RWPE2 (cell line): Measurements from ENCODE around the gene TRABD2A.

Experiments used
- ATAC-seq: fragments of 200-7000 bp; cut with Tn5 transposase; 3 replicates; pipeline ENCODE4 v1.9.1; 2021; ENCODE audit warnings: low read depth
- DNase-seq: peaks from one replicate; pipeline ENCODE4 v3.0.0-alpha.2; 2020; ENCODE audit warnings: low spot score
- H3K27ac ChIP-seq: fragments of 450-650 bp; 2 replicates; pipeline ENCODE4 v1.5.1; 2017; ENCODE audit warnings: mild to moderate bottlenecking; ENCODE audit not compliant: poor library complexity, severe bottlenecking
- H3K27me3 ChIP-seq: fragments of 250-450 bp; sonication (Bioruptor Pico); 2 replicates; pipeline ENCODE4 v1.5.1; 2021; ENCODE audit warnings: mild to moderate bottlenecking, moderate library complexity; ENCODE audit not compliant: insufficient read depth, poor library complexity, severe bottlenecking
- H3K36me3 ChIP-seq: fragments of 250-450 bp; sonication (Bioruptor Pico); 2 replicates; pipeline ENCODE4 v1.5.1; 2020; ENCODE audit warnings: low read depth, mild to moderate bottlenecking, moderate library complexity
- H3K4me1 ChIP-seq: fragments of 250-450 bp; sonication (Bioruptor Pico); 2 replicates; pipeline ENCODE4 v1.5.1; 2021; ENCODE audit warnings: mild to moderate bottlenecking, moderate library complexity; ENCODE audit not compliant: insufficient read depth, poor library complexity, severe bottlenecking
- H3K4me3 ChIP-seq: fragments of 250-450 bp; sonication (Bioruptor Pico); 2 replicates; pipeline ENCODE4 v1.5.1; 2021; ENCODE audit warnings: mild to moderate bottlenecking, moderate library complexity; ENCODE audit not compliant: severe bottlenecking
- H3K9me3 ChIP-seq: fragments of 250-450 bp; sonication (Bioruptor Pico); 2 replicates; pipeline ENCODE4 v1.5.1; 2021; ENCODE audit warnings: mild to moderate bottlenecking, moderate library complexity; ENCODE audit not compliant: severe bottlenecking
- CTCF ChIP-seq: fragments of 450-650 bp; IDR thresholded peaks from one replicate; pipeline ENCODE4 v1.5.1; 2017; ENCODE audit warnings: mild to moderate bottlenecking, moderate library complexity; ENCODE audit not compliant: poor library complexity, severe bottlenecking

The TRABD2A gene

GRCh38 chr2:84897773-84898172 is 16.9 kb upstream of the TRABD2A start:
- TF ChIP-seq CTCF = no peak
- DNase-seq (no peak), ATAC-seq (0 out of 3 replicates have a peak, but pooled peaks have one; percentile 21)
- H3K27me3 ChIP-seq = no peaks in the 10 kb centered on the region
- no peaks in the 10 kb centered on the region for H3K36me3 ChIP-seq
- H3K27ac ChIP-seq = peak overlapping the region; percentile 94
- no peak overlapping the region for H3K4me3 ChIP-seq
- H3K9me3 ChIP-seq = no peaks in the 10 kb centered on the region
- peaks cover 48% of the 10 kb centered on the region for H3K4me1 ChIP-seq

GRCh38 chr2:84896567-84896966 is 15.7 kb upstream of the TRABD2A start:
- Histone ChIP-seq H3K4me3 (no peak overlapping the region), H3K27ac (peak overlapping the region; percentile 94), H3K9me3 (no peaks in the 10 kb centered on the region), H3K36me3 (no peaks in the 10 kb centered on the region), H3K27me3 (no peaks in the 10 kb centered on the region), H3K4me1 (peaks cover 48% of the 10 kb centered on the region)
- TF ChIP-seq CTCF = no peak
- no peak for ATAC-seq
- DNase-seq = no peak

- peak overlapping the region; percentile 94 for H3K27ac ChIP-seq
- no peaks in the 10 kb centered on the region for H3K27me3 ChIP-seq
- DNase-seq (no peak), ATAC-seq (0 out of 3 replicates have a peak, but pooled peaks have one; percentile 10)
- no peaks in the 10 kb centered on the region for H3K9me3 ChIP-seq
- no peaks in the 10 kb centered on the region for H3K36me3 ChIP-seq
- TF ChIP-seq CTCF = no peak
- peaks cover 48% of the 10 kb centered on the region for H3K4me1 ChIP-seq
- no peak overlapping the region for H3K4me3 ChIP-seq
Observed at GRCh38 chr2:84894758-84895520, 14.1 kb upstream of the TRABD2A start.

DNA sequence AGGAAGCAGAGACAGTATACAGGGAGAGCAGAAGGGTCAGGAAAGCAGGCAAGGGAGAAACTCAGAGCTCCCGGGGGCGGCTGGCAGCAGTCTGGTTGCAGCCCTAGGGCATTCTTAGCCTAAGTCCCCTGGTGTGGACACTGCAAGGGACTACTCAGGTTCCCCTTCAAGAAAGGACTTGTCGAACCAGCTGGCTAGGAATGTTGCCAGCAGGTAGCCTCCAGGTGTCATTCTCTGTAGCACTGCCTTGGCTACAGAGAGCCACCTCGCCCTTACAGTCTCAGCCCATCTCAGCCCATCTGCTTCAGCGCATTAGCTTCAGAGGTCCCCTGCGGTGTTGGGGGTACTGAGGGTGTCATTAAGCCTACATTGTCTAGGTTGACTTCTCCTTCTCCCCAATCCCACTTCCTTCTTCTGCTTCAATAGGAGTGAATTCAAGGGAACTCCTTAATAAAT is 13.3 kb upstream of the TRABD2A start:
- Histone ChIP-seq H3K4me3 (no peak overlapping the region), H3K9me3 (no peaks in the 10 kb centered on the region), H3K27ac (peak overlapping the region; percentile 94), H3K27me3 (no peaks in the 10 kb centered on the region), H3K4me1 (peaks cover 47% of the 10 kb centered on the region), H3K36me3 (no peaks in the 10 kb centered on the region)
- peak; percentile 49 for ATAC-seq
- TF ChIP-seq CTCF = no peak
- no peak for DNase-seq
